Amniotic epithelial cell (primary cell): ENCODE measurements around the gene MAPK8.

Experiments used
- DNase-seq: peaks from one replicate; pipeline ENCODE4 v3.0.0-alpha.2; 2010; ENCODE audit warnings: low read depth

Gene MAPK8

DNA sequence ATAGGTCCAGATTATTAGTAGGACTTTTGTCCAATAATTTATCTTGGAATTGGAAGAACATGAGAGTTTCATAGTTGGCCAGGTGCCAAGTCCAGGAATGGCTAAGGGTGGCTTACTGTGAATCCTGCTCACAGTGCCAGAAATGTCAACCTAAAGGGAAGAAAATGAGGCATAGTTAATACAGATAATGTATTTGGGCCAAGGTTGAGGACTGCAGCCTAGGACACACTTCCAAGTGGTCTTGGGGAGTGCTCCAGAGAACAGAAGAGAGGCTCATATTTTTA, 78.2 kb downstream of the MAPK8 start:
- DNase-seq = no peak

DNA sequence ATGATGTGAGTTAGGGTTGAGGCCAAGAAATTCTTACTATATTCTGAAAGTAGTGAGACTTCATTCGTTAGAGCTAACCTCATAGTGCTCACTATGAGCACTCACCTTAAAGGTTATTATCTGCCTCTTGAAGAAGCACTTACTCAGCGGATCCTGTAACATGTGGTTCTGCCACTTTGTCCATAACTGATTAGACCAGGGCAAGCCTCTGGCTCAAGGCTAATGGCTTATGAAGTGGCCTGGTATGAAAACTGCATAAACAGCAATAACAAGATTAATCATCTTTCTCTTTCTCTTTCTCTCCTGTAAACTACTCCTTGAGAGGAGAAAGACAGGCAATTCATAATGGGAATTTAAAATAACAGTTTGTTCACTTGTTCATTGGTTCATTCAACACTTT, 82.8 kb downstream of the MAPK8 start:
- DNase-seq = peak; percentile 70

DNA sequence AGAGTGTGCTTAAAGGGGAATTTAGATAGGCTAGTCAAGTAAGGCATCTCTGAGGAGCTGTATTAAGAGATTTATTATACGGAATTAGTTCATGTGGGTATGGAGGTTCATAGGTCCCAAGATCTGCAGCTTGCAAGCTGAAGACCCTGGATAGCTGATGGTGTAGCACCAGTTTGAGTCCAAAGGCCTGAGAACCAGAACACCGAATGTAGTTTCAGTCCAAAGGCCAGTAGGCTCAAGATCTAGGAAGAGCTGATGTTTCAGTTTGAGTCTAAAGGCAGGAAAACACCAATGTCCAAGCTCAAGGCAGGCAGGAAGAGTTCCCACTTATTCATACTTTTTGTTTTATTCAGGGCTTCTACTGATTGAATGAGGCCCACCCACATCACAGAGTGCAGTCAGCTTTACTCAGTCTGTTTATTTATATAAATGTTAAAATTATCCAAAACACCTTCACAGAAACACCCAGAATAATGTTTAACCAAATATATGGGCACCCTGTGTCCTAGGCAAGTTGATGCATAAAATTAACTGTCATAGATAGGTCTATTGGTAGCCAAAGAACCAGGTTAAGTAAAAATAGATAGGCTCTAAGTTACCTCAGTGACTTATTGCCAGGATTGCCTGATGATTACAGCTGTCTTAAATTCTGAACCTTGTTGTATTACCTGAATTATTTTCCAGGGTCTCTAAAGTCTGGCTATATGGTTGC, 83.5 kb downstream of the MAPK8 start:
- DNase-seq = no peak

DNA sequence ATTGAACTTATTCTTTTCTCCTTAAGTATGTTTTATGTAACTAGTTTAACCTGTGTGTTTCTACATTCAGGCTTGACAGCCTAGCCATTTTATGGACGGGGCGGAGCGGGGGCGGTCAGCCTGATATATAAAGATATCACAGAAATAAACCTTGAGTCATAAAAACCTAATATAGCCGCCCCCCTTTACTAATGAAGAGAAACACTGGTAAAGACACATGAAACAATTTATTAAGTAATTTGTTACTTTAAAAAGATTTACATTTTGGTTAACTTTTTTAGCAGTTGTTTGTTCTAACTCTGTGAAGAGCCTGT, 84.0 kb downstream of the MAPK8 start:
- no peak for DNase-seq

DNA sequence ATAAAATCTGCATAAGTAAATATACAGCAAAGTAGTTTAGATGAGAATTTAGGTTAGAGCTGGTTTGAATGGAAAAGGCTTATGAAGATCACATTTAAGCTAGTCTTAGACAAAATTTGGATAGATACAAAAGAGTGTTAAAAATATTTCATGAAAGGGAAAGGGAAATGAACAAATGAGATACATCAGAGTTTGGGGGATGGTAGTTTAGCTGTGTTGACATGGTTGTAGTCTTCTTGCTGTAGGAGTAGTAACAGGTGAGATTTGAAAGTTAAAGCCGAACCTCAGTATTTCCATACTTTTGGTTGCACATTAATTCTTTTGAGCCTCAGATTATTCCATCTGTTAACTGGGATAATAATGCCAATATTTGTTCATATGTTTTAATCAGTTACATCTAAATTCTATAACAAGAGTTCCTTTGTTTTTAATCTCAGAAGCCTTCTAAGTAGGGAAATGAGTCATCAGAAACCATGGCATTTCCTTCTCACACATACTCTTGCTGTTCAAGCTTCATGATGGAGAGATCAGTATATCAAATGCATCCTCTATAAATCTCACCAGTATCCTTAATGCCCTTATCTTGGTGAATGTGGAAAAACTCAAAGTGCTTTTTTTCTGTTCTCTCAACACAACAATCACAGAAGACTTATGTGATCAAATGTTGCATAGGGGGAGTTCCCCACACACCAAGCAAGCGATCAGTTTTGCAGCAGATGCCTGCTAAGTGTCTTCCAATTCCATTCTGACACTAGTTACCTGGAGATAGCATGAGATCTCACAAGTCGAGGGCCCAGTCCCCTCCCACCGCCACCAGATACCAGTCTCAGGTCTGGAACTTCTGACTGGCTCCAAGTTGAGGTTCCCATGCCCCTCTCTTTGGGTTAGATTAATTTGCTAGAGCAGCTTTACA, 84.7 kb downstream of the MAPK8 start:
- DNase-seq = peak; percentile 82

DNA sequence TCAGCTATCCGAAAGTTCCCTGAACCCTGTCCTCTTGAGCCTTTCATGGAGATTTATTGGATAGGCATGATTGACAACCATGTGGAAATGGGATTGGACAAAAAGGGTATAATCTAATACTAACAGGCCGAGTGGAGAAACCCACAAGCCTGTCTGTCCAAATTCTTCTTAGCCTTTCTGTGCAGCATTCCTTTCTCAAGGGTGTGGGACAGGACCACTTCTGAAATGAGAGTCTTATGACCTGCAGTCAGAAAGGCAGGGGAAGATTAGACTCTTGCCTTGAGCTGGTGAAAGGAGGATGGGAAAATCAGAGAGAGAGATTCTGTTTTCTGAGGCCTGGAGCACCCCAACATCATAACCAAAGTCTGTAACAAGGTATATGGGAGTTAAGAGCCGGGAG, 85.5 kb downstream of the MAPK8 start:
- DNase-seq = no peak

DNA sequence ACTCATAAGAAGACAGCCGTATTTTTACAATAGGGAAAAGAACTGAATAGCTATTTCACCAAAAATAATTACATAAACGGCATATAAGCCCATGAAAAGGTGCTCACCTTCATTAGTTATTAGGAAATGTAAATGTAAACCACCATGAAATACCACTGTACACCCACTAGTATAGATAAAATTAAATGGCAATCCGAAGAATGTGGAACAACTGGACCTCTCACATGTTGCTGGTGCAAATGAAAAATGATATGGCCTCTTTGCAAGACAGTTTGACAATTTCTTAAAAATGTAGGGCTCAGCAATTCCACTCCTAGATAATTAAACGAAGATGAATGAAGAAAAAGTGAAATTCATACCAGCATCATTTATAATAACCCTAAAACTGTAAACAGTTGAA, 91.8 kb downstream of the MAPK8 start:
- DNase-seq = no peak

DNA sequence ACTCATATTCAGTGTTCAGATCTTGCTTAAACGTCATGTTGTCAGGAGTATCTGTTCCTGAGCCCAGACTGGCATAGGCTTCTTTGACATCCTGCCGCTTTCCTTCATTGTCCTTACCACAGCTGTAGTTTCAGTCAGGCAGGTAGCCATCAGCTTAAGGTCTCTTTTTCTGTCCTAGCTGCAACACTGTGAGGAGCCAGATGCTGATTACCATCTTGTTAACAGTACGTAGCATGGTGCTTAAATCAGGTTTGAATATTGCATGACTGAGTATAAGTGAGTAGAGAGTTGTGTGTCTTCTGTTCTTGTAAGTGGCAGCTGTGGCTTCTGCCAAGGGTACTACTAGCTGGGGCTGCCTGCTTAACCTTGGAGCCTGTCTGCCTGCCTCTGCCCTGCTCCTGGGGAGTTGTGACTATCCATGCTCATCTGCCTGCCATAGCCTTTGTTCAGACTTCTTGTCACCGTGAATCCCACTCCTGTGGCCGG, 92.6 kb downstream of the MAPK8 start:
- peak; percentile 13 for DNase-seq

DNA sequence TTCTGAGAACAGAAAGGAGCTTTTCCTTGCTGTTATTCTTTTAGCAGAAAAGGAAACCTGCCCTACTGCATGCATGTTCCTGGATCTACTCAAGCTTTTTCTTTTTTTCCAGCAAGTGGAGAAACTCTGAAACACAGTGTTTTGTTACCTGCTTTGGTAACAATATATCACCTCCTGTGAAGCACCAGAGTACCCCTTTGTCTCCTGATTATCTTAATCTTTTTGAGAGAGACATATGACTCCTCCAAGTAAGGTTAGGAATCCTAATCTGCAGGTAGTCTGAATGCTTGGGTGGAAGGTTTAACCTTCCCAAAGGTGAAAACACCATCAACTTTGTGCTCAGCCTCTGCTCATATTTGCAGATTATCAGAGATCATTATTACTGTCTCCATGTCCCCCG, 93.1 kb downstream of the MAPK8 start:
- DNase-seq = no peak

DNA sequence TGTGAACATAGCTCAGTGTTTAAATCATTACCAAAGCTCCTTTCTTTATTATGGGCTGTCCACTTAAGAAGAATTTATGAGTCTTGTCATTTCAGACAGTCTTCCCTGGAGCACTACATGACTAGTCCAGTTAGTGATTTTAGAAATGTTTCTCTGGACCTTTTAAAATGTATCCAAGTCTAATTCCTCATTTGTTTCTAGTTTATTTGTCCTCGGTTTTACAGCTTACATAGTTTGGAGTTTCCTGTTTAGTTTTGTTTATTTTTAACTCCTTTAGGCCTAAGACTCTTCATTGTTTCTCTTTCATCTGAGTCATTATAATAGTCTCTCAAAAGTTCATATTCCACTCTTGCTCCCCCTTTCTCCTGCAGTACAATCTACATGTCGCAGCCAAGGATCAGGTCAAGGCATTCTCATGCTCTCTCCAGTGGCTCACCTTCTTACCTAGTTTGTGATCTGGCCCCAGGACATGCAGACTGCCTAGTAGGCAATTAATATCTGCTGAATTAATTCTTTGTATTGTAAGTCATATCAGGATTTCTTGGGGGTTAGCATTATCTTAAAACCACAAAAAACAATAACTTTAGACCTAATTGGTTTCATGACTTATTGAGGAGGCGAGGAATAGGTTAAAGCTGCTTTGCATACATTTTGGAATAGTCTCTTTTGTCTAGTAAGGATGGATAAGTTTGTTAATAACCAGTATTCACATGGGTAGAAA, 93.8 kb downstream of the MAPK8 start:
- DNase-seq = no peak

DNA sequence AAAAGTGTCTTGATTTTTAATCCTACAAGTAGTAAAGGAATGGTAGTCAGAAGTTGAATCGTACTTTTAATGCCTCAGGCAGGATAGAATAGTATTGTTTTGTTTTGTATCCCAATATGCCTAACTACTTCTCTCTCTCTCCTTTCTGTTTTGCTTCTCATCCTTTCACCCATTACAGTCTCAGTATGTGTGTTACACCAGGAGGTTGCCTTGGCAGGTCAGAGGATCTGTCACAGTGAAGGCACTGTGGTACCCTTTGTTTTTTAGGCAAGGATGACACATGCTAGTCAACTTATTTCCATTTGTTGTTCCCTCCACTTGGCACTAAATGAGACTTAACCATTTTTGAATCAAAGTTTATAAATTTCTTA, 94.4 kb downstream of the MAPK8 start:
- no peak for DNase-seq

DNA sequence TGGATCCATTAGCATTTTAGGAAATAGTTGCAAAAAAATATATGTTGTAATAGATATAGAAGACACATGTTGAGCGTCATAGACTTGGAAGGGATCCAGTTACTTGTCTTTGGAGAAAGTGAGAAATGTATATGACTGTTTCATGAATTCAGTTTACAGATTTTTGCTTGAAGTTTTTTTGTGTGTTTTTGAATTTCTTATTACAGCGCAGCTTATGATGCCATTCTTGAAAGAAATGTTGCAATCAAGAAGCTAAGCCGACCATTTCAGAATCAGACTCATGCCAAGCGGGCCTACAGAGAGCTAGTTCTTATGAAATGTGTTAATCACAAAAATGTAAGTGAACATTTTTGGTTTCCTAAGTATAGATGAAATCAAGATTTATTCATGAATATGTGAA, 98.2 kb downstream of the MAPK8 start:
- DNase-seq = peak; percentile 93

DNA sequence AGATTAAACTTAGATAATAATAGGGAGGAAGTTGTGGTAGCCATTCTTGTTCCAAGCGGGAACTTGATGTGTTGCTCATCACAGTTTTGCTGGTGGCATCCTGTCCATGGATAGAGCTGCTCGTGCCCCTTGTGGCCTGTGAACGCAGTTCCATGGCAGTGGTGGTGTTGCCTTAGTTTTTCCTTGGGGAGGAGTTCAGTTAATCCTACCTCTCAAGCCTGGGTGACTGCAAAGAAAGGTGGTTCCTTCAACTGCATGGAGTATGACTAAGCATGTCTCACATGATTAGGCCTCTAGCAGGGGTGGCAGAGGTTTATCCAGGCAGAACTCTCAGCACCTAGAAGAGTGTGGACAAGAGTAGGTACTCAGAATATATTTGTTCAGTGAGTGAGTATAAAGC, 99.7 kb downstream of the MAPK8 start:
- peak; percentile 89 for DNase-seq

DNA sequence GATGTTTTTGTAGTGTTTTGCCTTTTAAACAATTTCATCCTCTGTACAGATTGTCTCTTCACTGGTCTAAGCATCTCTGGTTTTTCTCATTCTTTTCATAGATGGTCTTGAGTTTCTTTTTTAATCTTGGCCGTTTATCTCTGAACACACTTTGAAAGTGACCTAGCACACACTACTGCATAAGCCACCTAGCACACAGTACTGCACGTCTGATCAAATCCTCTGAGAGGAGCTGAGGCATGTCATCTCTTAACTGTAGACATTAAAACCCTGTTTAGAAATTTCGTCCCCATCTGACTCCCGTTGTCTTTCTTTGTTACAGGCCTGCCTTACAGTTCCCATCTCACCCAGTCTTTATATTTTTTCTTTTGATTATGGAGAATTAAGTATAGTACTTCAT, 100.2 kb downstream of the MAPK8 start:
- no peak for DNase-seq

DNA sequence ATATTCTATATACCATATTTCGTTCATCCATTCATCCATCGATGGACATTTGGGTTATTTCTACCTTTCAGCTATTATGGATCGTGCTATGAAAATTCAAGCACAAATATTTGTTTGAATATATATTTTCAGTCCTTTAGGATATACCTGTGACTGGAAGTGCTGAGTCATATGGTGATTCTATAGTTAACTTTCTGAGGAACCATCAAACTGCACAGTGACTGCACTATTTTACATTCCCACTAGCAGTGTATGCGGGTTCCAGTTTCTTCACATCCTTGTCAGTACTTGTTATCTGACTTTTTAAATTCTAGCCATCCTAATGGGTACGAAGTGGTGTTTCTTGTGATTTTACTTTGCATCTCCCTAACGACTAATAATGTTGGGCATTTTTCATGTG, 104.0 kb downstream of the MAPK8 start:
- DNase-seq = no peak

DNA sequence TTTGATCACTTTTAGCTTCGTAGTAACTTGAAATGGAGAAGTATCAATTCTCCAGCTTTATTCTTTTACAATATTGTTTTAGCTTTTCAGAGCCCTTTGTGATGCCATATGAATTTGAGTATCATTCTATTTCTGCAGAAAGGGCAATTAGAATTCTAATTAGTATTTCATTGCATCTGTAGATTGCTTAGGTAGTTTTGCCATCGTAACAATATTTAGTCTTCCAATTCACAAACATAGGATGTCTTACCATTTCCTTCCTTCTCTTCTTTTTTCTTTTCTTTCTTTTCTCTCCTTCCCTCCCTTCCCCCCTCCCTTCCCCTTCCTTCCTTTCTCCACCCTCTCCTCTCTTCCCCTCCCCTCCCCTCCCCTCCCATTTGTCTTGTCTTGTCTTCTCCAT, 105.0 kb downstream of the MAPK8 start:
- no peak for DNase-seq

DNA sequence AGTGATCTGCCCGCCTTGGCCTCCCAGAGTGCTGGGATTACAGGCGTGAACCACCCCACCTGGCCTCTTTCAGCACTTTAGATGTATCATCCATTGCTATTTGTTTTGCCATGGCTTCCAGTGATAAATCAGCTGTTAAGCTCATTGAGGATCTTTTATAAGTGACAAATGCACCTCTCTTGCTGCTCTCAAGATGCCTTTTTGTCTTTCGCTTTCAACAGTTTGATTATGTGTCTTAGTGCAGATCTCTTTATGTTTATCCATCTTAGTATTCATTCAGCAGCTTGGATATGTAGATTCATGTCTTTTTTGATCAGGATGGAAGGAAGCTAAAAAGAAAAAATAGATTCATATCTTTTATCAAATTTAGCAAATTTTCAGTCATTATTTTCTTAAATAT, 105.6 kb downstream of the MAPK8 start:
- no peak for DNase-seq

DNA sequence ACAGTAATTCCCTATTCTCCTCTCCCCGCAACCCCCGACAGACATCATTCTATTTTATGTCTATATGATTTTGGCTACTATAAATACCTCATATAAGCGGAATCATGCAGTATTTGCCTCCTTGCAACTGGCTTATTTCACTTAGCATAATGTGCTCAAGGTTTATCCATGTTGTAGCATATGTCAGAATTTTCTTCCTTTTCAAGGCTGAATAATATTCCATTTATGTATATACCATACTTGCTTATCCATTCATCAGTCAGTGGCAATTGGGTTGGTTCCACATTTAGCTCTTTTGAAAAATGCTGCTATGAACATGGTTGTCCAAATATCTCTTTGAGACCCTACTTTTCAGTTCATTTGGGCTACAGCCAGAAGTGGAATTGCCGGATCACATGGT, 106.5 kb downstream of the MAPK8 start:
- DNase-seq = no peak

DNA sequence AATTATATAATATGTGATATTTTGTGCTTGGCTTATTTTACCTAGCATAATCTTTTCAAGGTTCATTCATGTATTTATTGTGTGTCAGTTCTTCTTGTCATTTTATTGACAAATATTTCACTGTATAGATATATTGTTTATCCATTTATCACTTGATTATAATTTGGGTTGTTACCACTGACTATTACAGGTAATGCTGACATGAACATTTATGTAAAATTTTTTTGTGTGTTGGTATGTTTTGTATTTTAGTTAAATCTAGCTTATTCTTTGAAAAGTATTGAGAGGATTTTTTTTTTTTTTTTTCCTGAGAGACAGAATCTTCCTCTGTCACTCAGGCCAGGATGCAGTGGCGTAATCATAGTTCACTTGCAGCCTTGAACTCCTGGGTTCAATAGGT, 107.7 kb downstream of the MAPK8 start:
- no peak for DNase-seq

DNA sequence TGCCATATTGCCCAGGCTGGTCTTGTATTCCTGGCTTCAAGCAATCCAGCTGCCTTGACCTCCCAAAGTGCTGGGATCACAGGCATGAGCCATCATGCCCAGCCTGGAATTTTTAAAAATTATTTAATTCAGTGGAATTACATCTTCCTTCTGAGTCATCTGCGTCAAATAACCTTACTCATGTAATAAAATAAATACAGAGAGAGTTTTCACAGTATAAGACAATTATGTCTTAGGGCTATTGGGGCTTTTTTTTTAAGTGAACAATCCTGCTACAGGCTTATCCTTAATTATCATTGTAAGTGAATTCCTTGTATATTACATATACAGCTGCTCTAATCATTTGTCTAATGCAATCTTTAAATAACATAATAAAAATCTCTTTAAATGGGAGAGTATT, 108.3 kb downstream of the MAPK8 start:
- no peak for DNase-seq

DNA sequence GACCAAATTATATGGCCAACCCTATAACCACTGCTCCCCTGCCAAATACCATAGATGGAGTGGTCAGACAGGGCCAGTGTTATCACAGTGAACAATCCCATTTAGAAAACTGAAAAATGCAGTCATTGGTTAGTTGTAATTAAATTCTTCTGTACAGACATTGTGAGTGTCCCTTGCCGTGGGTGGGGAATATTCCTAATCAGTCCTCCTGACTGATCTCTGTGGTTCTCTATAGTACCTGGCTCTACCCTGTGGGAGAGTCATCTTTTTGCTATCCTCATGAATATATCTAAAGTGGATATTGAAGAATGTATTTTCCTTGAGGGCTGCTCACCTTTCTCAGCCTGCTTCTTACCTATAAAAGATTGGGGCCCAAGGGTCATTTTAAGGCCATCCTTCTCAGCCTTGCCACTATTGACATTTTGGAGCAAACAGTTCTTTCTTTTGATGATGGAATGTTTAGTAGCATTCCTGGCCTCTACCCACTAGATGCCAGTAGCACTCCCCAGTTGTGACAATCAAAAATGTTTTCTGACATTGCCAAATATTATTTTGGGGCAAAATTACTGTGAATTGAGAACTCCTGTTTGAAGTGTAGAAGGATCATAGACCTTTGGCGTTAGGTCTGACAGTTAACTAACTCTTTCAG, 110.2 kb downstream of the MAPK8 start:
- DNase-seq = no peak

DNA sequence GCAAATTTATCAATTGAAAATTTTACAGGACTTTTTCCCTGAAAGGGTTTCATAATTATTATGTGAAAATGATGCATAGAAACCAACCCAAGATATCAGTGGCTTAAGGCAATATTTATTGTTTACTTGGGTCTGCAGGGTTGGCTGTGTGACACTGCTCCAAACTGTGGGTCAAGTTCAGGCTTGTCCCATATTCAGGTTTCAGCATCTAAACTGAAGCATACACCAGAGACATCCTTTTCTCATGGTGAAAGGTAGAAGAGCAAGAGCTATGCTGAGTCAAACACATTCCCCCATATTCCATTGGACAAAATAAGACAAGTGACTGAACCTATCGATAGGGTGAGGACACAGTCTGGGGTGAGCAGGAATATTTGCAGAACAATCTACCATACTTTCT, 110.9 kb downstream of the MAPK8 start:
- DNase-seq = no peak
